ENCODE results near the gene FBN1. TPM values are rescaled to one million over a fixed set of nuclear protein-coding genes. Genes with fewer than 3 reads are reported as not detected.

The FBN1 gene
- total and polyA plus RNA-seq, 7 donors: 1.2 to 173 (median 57.0) TPM

DNA sequence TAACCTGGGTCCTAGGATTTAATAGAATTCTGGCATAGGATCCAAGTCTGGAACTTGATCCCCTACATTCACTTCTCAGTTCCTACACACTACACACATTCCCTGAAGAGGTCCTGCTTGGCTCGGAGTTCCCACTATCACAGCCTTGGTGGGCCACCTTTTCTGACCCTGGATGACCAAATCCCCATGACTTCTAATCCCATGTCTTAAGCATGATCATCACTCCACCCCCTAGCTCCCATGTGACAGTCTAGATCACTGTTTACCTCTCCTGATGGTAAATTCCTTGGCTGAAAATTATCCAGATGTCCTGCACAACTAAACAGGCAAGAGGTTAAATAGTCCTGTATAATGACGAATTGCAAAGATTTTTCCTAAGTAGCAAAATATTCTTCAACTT, 274.0 kb downstream of the FBN1 start:
- intact Hi-C loops (cut with DNase I): no loop called here
- no peaks in the 10 kb centered on the region for H3K9me3 ChIP-seq
- H3K27ac ChIP-seq: no peak overlapping the region
- no peaks in the 10 kb centered on the region for H3K27me3 ChIP-seq
- no peaks in the 10 kb centered on the region for H3K36me3 ChIP-seq
- TF ChIP-seq, protein P1, sequence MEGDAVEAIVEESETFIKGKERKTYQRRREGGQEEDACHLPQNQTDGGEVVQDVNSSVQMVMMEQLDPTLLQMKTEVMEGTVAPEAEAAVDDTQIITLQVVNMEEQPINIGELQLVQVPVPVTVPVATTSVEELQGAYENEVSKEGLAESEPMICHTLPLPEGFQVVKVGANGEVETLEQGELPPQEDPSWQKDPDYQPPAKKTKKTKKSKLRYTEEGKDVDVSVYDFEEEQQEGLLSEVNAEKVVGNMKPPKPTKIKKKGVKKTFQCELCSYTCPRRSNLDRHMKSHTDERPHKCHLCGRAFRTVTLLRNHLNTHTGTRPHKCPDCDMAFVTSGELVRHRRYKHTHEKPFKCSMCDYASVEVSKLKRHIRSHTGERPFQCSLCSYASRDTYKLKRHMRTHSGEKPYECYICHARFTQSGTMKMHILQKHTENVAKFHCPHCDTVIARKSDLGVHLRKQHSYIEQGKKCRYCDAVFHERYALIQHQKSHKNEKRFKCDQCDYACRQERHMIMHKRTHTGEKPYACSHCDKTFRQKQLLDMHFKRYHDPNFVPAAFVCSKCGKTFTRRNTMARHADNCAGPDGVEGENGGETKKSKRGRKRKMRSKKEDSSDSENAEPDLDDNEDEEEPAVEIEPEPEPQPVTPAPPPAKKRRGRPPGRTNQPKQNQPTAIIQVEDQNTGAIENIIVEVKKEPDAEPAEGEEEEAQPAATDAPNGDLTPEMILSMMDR (IDR thresholded peaks at IDR 0.05): no peak
- TF ChIP-seq POLR2A (IDR thresholded peaks at IDR 0.05) (no peak), EP300 (IDR thresholded peaks at IDR 0.05) (no peak), POLR2AphosphoS5 (IDR thresholded peaks at IDR 0.05) (no peak)
- 68 to 85% methylated on average over 2 of the region's 2 CpGs for WGBS, 2 donors
- no peaks in the 10 kb centered on the region for H3K4me1 ChIP-seq
- H3K4me3 ChIP-seq: no peak overlapping the region
- no peak for DNase-seq

DNA sequence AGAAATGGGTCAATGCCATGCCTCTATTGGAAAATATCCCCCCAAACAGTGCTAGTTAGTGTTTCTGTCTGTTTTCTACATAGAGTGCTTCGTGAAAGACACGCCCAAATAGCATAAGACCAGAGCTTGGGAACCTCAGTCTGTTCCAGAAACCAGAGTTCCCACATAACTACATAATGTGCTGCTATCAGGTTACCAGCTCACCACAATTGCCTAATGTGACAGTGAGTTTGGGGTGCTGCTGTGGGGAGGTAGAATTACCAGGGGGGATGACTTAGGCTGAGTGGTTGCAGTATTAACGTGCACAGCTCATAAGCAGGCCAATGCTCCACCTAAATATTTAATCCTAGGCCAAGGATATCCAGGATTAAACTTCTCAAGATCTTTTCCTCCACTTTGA, 275.0 kb downstream of the FBN1 start:
- intact Hi-C loops (cut with DNase I): no loop called here
- Histone ChIP-seq H3K27ac (no peak overlapping the region), H3K4me1 (no peaks in the 10 kb centered on the region), H3K4me3 (no peak overlapping the region), H3K36me3 (no peaks in the 10 kb centered on the region), H3K27me3 (no peaks in the 10 kb centered on the region), H3K9me3 (no peaks in the 10 kb centered on the region)
- 81 to 88% methylated on average over 3 of the region's 3 CpGs for WGBS, 2 donors
- DNase-seq: no peak
- TF ChIP-seq POLR2A (IDR thresholded peaks at IDR 0.05) (no peak), POLR2AphosphoS5 (IDR thresholded peaks at IDR 0.05) (no peak), EP300 (IDR thresholded peaks at IDR 0.05) (no peak)
- TF ChIP-seq, protein P1 (IDR thresholded peaks at IDR 0.05): no peak

DNA sequence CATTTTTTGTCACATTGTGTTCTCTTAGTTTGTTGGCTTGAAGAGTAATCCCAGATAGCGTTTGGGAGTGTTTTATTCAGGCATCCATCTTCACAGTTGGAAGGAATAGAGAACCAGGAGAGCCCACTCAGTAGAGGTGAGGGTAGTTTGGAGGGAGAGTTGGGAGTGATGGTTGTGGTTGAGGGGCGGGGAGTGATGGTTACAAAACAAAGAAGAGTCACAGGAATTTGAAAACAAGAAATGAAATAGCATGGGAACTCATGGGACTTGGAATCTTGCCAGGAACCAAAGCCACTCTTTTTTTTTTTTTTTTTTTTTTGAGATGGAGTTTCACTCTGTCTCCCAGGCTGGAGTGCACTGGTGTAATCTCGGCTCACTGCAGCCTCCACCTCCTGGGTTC, 278.0 kb downstream of the FBN1 start:
- TF ChIP-seq POLR2AphosphoS5 (IDR thresholded peaks at IDR 0.05): no peak
- TF ChIP-seq POLR2A (IDR thresholded peaks at IDR 0.05): no peak
- no peak for TF ChIP-seq EP300 (IDR thresholded peaks at IDR 0.05)
- TF ChIP-seq, protein P1 (IDR thresholded peaks at IDR 0.05): no peak
- WGBS, 2 donors: 82 to 89% methylated on average over 3 of the region's 3 CpGs
- H3K4me1 ChIP-seq: no peaks in the 10 kb centered on the region
- H3K9me3 ChIP-seq: no peaks in the 10 kb centered on the region
- DNase-seq: no peak
- no peaks in the 10 kb centered on the region for H3K36me3 ChIP-seq
- intact Hi-C loops (cut with DNase I): no loop called here
- no peak overlapping the region for H3K4me3 ChIP-seq
- no peaks in the 10 kb centered on the region for H3K27me3 ChIP-seq
- no peak overlapping the region for H3K27ac ChIP-seq

DNA sequence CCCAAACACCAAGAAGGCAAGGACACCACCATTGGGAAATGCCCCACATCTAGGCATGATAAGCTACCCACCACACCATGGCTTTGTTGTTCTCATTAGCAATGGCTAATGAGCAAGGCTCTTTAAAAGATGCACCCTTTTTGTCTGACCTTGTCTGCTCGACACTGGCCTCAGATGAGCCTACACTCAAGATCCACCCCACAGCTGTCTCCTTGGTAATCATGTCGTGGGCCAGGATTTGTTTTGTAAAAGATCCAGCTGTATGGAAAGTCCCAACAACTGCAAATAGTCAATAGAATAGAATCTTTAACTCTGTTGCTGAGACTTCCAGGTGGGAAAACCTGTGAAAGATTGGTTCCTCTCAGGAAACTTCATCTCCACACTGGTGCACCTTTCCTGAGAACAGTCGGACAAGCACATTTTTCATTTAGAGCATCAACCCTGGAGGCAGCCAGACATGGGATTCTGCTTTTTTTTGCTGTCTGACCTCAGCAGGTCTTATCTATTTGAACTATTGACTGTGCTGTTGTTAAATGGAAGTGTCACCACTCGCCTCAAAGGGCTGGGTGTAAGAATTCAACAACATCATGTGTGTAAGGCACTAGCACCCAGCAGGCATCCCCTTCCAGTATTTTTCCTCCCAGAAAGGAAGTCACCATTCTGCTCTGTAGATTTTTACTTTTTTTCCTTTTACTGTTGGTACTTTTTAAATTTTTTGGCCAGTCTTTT, 278.8 kb downstream of the FBN1 start:
- Histone ChIP-seq H3K27ac (no peak overlapping the region), H3K9me3 (no peaks in the 10 kb centered on the region), H3K4me3 (no peak overlapping the region), H3K4me1 (no peaks in the 10 kb centered on the region), H3K27me3 (no peaks in the 10 kb centered on the region), H3K36me3 (no peaks in the 10 kb centered on the region)
- TF ChIP-seq, protein P1 (IDR thresholded peaks at IDR 0.05): no peak
- no peak for TF ChIP-seq POLR2A (IDR thresholded peaks at IDR 0.05)
- no peak for TF ChIP-seq EP300 (IDR thresholded peaks at IDR 0.05)
- TF ChIP-seq POLR2AphosphoS5 (IDR thresholded peaks at IDR 0.05): no peak
- intact Hi-C loops (cut with DNase I): no loop called here
- no peak for DNase-seq
- WGBS, 2 donors: 70 to 75% methylated on average over 4 of the region's 4 CpGs

DNA sequence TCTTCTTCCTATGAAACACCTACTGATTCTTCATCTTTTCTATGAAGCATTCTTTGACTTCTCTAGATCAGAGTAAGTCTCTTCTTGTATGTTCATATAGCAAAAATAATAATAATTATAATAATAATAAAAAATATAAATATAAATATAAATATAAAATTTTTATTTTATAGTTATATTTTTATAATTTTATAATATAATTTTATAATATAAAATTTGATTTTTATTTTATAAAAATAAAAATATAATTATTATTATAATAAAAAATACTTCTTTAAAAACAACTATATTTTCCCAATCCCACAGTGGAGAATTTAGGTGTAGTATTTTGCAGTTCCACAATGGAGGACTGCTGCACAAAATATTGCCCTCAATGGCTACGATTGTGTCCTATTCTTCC, 279.9 kb downstream of the FBN1 start:
- no peaks in the 10 kb centered on the region for H3K27me3 ChIP-seq
- H3K4me1 ChIP-seq: no peaks in the 10 kb centered on the region
- DNase-seq: no peak
- H3K36me3 ChIP-seq: no peaks in the 10 kb centered on the region
- intact Hi-C loops (cut with DNase I): no loop called here
- H3K27ac ChIP-seq: no peak overlapping the region
- H3K9me3 ChIP-seq: no peaks in the 10 kb centered on the region
- TF ChIP-seq POLR2AphosphoS5 (IDR thresholded peaks at IDR 0.05): no peak
- no peak for TF ChIP-seq POLR2A (IDR thresholded peaks at IDR 0.05)
- no peak overlapping the region for H3K4me3 ChIP-seq
- WGBS, 2 donors: 93 to 95% methylated on average over 1 of the region's 1 CpG

All from sigmoid colon (tissue), 7 donors.